Muscle layer of colon (tissue), 2 donors: ENCODE measurements around the gene AKAP8L.
"Not testable (repeated sequence)": the region's sequence is repeated elsewhere in the genome, so short reads cannot be mapped to it uniquely, and the experiment has no call there.

Source experiments
- H3K27ac ChIP-seq: one replicate; pipeline ENCODE4 v1.7.0; 2013; ENCODE audit warnings: low read depth, mild to moderate bottlenecking, low read length, moderate library complexity
- H3K27me3 ChIP-seq, 2 donors: one replicate each; pipeline ENCODE4 v1.7.0; 2013; ENCODE audit warnings: low read length in 2 of 2, mild to moderate bottlenecking in 2 of 2; ENCODE audit not compliant: insufficient read depth in 2 of 2, control insufficient read depth in 1 of 2
- H3K36me3 ChIP-seq: one replicate; pipeline ENCODE4 v1.7.0; 2013; ENCODE audit warnings: mild to moderate bottlenecking, low read length; ENCODE audit not compliant: insufficient read depth
- H3K4me1 ChIP-seq: one replicate; pipeline ENCODE4 v1.7.0; 2013; ENCODE audit warnings: mild to moderate bottlenecking, low read length; ENCODE audit not compliant: insufficient read depth
- H3K4me3 ChIP-seq, 2 donors: one replicate each; pipeline ENCODE4 v1.7.0; 2013; ENCODE audit warnings: low read length in 2 of 2, low read depth in 1 of 2, mild to moderate bottlenecking in 1 of 2, moderate library complexity in 1 of 2
- H3K9ac ChIP-seq: one replicate; pipeline ENCODE4 v1.7.0; 2013; ENCODE audit warnings: low read length
- H3K9me3 ChIP-seq: one replicate; pipeline ENCODE4 v1.7.0; 2013; ENCODE audit warnings: mild to moderate bottlenecking, low read length
- donor health status: abdominal sarcoma.
- donor health status: Adenocarcinoma of cecum.

The AKAP8L gene

DNA sequence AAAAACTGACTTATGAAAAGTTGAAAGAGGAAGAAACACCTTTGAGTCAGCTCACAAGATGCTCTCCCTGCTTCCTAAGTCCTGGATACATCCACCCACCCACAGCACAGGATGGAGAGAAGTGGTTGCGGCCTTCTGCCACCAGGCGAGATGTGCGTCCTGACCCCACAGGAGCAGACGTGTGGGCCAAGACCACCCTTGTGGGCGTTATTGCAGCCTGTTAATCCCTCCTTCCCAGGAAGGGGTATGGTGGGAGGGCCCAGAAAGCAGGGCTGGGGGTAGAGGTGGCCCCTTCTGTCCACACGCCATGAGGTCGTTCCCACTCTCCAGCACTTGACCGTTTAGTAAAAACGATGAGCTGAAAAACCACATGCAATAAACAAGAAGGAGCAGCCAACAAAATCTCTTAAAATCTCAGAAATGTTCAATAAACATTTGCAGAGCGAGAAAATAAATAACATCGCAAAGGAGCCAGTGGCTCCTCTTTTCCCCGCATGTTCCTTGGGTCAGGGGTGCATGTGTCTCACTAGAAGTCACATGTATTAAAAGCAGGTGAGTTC lies 2.4 kb upstream of the AKAP8L start:
- H3K9ac ChIP-seq: no peak overlapping the region
- no peaks in the 10 kb centered on the region for H3K9me3 ChIP-seq
- H3K4me3 ChIP-seq: no peak overlapping the region
- no peak overlapping the region for H3K27ac ChIP-seq
- H3K4me1 ChIP-seq: peaks cover 23% of the 10 kb centered on the region
- H3K36me3 ChIP-seq: peaks cover 29% of the 10 kb centered on the region
- no peaks in the 10 kb centered on the region for H3K27me3 ChIP-seq

DNA sequence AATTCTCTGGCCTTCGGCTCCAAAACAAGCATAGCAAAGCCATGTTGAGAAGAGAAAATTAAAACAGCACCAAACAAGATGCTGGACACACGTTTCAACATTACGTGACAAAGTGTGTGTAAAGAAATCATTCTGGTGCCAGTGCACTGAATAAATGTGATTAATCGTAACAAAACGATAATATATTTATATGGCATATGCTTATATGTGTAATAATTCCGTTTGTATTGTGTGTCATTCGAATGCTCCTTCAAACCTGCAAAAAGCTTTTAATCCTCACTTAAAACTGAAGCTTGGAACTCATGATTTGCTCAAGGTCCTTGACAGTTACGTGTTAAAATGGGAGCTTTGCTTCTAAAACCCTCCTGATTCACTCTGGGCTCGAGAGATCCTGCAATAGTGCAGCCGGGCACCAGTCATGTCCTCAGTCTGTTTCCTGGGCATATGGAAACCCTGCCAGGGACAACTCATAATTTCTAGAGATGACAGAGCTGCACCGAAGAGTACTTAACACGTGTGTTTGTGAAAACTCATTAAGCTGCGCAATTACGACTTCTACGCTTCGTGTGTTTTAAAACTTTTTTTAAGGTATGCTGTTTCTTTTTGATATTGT lies 731 bp upstream of the AKAP8L start:
- Histone ChIP-seq H3K9me3 (no peaks in the 10 kb centered on the region), H3K27ac (peak overlapping the region; percentile 61), H3K36me3 (peaks cover 18% of the 10 kb centered on the region), H3K9ac (peak overlapping the region; percentile 10), H3K4me3 (peak overlapping the region; percentile 62 to 98), H3K27me3 (no peaks in the 10 kb centered on the region), H3K4me1 (peaks cover 25% of the 10 kb centered on the region)

DNA sequence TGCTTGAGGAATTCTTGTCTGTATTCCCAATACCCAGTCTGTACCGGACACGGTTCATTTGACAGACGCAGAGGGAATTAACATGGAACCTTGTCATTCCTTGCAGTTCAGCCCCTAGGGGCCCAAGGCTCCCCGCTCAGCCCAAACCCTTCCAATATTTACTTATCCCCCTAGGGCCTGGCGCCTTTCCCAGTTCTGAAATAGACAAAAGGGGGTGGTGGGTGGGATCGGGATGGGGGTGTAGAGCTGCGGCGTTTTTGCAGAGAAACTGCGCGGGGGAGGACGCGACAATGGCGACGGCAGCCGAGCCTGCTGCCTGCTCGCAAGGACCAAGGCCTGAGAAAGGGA lies 583 bp downstream of the AKAP8L start:
- peaks cover 9% of the 10 kb centered on the region for H3K36me3 ChIP-seq
- no peaks in the 10 kb centered on the region for H3K27me3 ChIP-seq
- H3K27ac ChIP-seq: peak overlapping the region; percentile 84
- H3K4me1 ChIP-seq: peaks cover 31% of the 10 kb centered on the region
- peak overlapping the region; percentile 94 for H3K9ac ChIP-seq
- no peaks in the 10 kb centered on the region for H3K9me3 ChIP-seq
- peak overlapping the region; percentile 76 to 98 for H3K4me3 ChIP-seq

DNA sequence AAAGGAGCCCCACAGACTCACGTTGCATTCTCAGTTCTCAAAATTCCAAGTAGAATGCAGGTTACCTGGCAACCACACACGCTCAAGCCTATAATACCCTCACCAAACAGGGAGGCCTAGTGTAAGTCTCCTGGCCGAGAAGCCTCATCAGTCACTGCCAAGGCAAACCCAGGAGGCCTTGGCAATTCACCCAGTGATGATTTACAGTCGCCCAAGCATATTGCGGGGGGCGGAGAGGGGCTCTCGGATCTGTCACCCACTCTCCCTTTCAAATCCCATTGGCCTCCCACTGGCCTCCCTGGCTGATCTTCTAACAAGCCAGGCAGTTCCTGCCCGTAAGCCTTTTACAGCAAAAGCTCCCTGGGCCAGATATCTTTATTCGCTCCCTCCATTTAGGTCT lies 1.1 kb downstream of the AKAP8L start:
- H3K4me1 ChIP-seq: peaks cover 36% of the 10 kb centered on the region
- H3K27me3 ChIP-seq: no peaks in the 10 kb centered on the region
- no peaks in the 10 kb centered on the region for H3K9me3 ChIP-seq
- H3K9ac ChIP-seq: peak overlapping the region; percentile 94
- peak overlapping the region; percentile 84 for H3K27ac ChIP-seq
- H3K4me3 ChIP-seq: peak overlapping the region; percentile 76 to 98
- H3K36me3 ChIP-seq: peaks cover 4% of the 10 kb centered on the region

DNA sequence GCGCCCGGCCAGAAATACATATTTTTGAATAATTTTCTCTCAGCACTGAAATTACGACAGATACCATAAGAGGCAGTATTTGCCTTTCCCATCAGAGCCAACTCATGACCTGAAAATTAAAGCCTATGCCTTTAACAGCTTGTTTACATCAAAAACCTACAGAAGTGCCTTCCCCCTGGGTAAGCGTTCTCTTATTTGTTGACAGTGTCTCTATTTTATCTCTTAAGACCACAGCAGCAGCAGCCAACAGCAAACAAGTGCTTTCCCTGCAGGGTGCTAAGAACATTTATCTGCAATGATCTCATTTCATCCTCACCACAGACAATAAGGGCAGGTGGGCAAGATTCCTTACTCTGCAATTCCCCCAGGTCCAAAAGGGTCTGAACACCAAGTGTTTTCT lies 6.0 kb downstream of the AKAP8L start:
- Histone ChIP-seq H3K36me3 (peaks cover 13% of the 10 kb centered on the region), H3K9ac (no peak overlapping the region), H3K27ac (peak overlapping the region; percentile 13), H3K4me3 (no peak overlapping the region), H3K27me3 (no peaks in the 10 kb centered on the region), H3K9me3 (no peaks in the 10 kb centered on the region), H3K4me1 (peaks cover 37% of the 10 kb centered on the region)

DNA sequence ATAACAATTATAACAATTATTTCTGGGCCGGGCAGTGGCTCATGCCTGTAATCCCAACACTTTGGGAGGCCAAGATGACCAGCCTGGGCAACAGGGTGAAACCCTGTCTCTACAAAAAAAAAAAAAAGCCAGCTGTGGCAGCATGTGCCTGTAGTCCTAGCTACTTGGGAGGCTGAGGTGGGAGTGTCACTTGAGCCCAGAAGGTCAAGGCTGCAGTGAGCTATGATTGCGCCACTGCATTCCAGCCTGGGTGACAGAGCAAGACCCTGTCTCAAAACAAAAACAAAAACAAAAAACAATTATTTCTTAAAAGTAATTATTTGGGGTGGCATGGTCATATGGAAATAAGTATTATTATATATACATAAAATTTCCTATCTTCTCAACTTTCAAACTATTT lies 7.4 kb downstream of the AKAP8L start:
- H3K36me3 ChIP-seq: peaks cover 13% of the 10 kb centered on the region
- H3K9ac ChIP-seq, H3K27ac ChIP-seq: not testable (repeated sequence)

DNA sequence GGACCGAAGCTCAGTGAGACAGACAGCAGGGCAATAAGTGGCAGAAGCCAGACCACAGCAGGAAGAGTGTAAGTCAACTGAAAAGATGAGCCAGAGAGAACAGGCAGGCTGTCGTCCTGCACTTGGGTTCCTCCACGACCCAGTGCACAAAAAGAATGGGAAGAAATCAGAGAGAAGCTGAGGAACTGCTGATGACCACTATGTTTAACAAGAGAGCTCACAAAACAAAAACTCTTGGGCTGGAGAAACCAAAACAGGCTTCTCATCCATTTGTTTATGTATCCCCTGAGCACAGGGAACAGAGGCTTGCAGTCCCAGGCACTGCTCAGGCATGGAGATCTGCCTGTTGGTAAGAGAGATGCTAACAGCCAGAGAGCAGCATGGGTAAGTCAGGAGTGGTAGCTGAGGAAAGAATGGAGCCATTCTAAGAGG lies 14.0 kb downstream of the AKAP8L start:
- no peaks in the 10 kb centered on the region for H3K9me3 ChIP-seq
- H3K4me3 ChIP-seq: peak overlapping the region in 1 of 2 donors; percentile 33
- peaks cover 58% of the 10 kb centered on the region for H3K4me1 ChIP-seq
- no peaks in the 10 kb centered on the region for H3K27me3 ChIP-seq
- H3K9ac ChIP-seq: peak overlapping the region; percentile 34
- H3K36me3 ChIP-seq: peaks cover 30% of the 10 kb centered on the region
- peak overlapping the region; percentile 62 for H3K27ac ChIP-seq

More for the DNA sequence above, 7.4 kb downstream of the AKAP8L start:
- H3K4me1 ChIP-seq: peaks cover 30% of the 10 kb centered on the region
- H3K9me3 ChIP-seq, H3K4me3 ChIP-seq, H3K27me3 ChIP-seq: not testable (repeated sequence)

DNA sequence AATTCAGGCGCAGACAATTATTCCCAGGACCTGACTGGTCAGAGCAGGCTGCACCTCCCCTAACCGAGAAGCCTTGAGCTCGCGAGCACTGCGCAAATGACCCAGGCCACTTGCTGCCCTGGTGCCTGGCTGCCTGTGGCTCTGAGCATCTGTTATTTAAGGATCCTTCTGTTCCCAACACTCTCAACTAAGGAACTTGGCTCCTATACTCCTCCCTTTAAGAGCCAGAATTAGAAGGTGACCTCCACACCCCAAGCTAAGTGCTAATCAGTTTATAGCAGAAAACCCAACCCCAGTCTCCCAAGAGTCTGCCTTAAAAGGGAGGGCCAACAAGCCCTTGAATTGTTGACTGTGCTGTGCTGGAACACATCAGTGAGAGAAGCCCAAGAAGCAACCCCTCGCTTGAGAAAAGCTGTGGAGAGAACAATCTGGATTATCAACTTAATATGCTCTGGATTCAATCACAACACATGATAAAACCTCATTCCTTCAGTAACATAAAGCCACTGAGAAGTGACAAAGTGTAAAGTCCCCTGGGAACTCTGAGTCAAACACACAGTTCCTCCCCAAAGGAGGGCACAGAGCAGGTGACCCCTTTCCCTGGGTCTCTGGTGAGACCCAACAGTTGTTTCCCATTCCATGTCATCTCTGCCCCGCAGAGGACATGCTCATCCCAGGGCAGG lies 14.6 kb downstream of the AKAP8L start:
- peaks cover 58% of the 10 kb centered on the region for H3K4me1 ChIP-seq
- peak overlapping the region; percentile 34 for H3K9ac ChIP-seq
- H3K27ac ChIP-seq: peak overlapping the region; percentile 62
- H3K27me3 ChIP-seq: no peaks in the 10 kb centered on the region
- H3K4me3 ChIP-seq: peak overlapping the region in 1 of 2 donors; percentile 33
- H3K36me3 ChIP-seq: peaks cover 30% of the 10 kb centered on the region
- no peaks in the 10 kb centered on the region for H3K9me3 ChIP-seq

DNA sequence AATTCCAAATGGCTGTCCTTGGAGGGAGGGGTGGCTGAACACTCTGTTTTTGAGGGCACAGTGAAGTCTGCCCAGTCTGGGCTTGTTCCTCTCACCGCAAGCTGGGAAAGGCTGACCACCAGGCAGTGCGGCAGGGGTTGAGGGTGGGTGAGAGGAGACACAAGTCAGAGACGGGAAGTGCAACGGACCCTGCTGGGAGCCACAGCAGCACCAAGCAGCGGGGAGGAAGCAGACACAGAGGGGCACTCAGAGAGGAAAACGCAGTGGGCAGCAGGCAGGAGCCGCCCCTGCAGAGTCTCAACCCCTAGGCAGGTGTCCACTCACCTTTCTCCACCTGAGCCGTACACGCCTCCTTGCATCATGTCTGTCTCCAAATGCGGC lies 15.6 kb downstream of the AKAP8L start:
- peak overlapping the region; percentile 62 for H3K27ac ChIP-seq
- no peaks in the 10 kb centered on the region for H3K9me3 ChIP-seq
- peaks cover 38% of the 10 kb centered on the region for H3K36me3 ChIP-seq
- peaks cover 58% of the 10 kb centered on the region for H3K4me1 ChIP-seq
- no peaks in the 10 kb centered on the region for H3K27me3 ChIP-seq
- peak overlapping the region in 1 of 2 donors; percentile 33 for H3K4me3 ChIP-seq
- H3K9ac ChIP-seq: peak overlapping the region; percentile 34

DNA sequence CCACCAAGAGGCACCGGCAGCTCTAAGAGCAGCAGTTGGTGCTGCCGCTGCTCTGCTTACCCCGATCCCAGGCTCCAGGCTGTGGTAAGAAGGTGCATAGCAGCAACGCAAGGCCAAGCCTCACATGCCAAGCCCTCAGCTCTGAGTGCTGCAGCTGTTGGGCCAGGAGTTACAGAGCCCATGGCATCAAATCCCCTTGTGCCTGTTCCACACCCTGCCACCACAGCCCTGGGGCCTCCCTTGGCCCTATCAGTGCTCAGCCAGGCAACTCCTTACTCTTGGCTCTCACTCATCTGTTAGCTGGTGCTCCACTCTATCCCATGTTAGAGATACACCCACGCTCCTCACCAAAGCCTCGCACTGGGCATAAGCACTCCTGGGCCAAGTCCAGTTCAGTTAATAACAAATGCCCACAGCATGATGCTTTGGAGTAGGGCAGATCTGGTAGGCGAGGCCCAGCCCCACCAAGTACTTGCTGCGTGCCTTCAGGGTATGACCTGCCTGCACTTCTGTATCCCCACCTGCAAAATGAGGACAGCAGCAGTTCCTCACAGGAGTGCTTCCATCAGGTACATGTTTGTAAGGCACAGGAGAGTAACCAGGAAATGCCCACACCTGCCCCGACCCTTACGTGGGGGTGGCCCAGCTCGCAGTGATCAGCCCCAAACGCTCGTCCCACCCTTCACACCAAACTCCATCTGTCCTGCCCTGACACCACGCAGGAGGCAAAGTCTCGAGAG lies 16.2 kb downstream of the AKAP8L start:
- Histone ChIP-seq H3K4me3 (peak overlapping the region in 1 of 2 donors; percentile 33), H3K4me1 (peaks cover 58% of the 10 kb centered on the region), H3K36me3 (peaks cover 44% of the 10 kb centered on the region), H3K9me3 (no peaks in the 10 kb centered on the region), H3K27ac (peak overlapping the region; percentile 62), H3K9ac (peak overlapping the region; percentile 34), H3K27me3 (no peaks in the 10 kb centered on the region)

DNA sequence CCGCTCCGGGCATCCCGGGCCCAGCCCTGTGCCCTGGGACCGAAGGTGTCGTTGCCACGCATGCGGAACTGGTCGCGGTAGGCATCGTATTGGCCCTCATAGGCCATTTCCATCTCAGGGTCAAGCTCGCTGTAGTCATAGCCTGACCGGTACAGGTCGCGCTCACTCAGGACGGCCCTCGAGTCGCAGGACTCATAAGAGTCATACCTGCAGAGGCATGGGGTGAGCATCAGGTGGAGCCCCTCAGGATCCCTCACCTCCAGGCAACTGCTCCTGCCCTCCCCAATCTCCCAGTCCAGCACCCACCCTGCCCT lies 17.4 kb downstream of the AKAP8L start:
- Histone ChIP-seq H3K27ac (no peak overlapping the region), H3K4me1 (peaks cover 51% of the 10 kb centered on the region), H3K9me3 (no peaks in the 10 kb centered on the region), H3K36me3 (peaks cover 56% of the 10 kb centered on the region), H3K27me3 (no peaks in the 10 kb centered on the region), H3K4me3 (no peak overlapping the region), H3K9ac (no peak overlapping the region)
